Activated B cell treated with CpG ODN at 0.5 μM for 24 hours (primary cell): ENCODE measurements around the gene MST1. TPM values are rescaled to one million over a fixed set of nuclear protein-coding genes. Genes with fewer than 3 reads are reported as not detected.
A peak's percentile ranks its signal among the peaks of the same experiment; 100 is the strongest.
"Not testable (repeated sequence)": the region's sequence is repeated elsewhere in the genome, so short reads cannot be mapped to it uniquely, and the experiment has no call there.

Experiments used
- ATAC-seq: fragments of 200-7000 bp; cut with Tn5 transposase; one replicate; pipeline ENCODE4 v1.10.0; 2021; ENCODE audit warnings: low read depth, mild to moderate bottlenecking, moderate library complexity
- CTCF ChIA-PET: fragments of 350-600 bp; sonication (Branson Sonifier 250); formaldehyde crosslinking; loops from one replicate; lab custom pipeline; 2021; ENCODE audit warnings: antibody characterized with exemption; lab: Charles Lee
- POLR2A ChIA-PET: fragments of 350-600 bp; sonication (Branson Sonifier 250); formaldehyde crosslinking; loops from one replicate; lab custom pipeline; 2021; ENCODE audit warnings: antibody characterized with exemption; lab: Charles Lee
- DNase-seq: peaks from one replicate; pipeline ENCODE4 v3.0.0; 2022
- H3K27ac Mint-ChIP-seq: one replicate; pipeline ENCODE4 v1.8.0; 2020; ENCODE audit warnings: mixed read lengths
- H3K27me3 Mint-ChIP-seq: one replicate; pipeline ENCODE4 v1.8.0; 2021; ENCODE audit warnings: mixed read lengths
- H3K36me3 Mint-ChIP-seq: one replicate; pipeline ENCODE4 v1.8.0; 2021; ENCODE audit warnings: low read depth, mixed read lengths
- H3K4me1 Mint-ChIP-seq: one replicate; pipeline ENCODE4 v1.8.0; 2021; ENCODE audit warnings: mixed read lengths
- H3K4me3 Mint-ChIP-seq: one replicate; pipeline ENCODE4 v1.8.0; 2020; ENCODE audit warnings: mild to moderate bottlenecking, mixed read lengths
- H3K9me3 Mint-ChIP-seq: one replicate; pipeline ENCODE4 v1.8.0; 2020; ENCODE audit warnings: mixed read lengths
- intact Hi-C: fragments of 100-400 bp; cut with micrococcal nuclease; formaldehyde crosslinking; loops from one replicate; pipeline ENCODE4 v1.15.1; 2024
- total RNA-seq: library from RNA; stranded (reverse); gene quantifications from 2 replicates; pipeline ENCODE4 v1.2.3, GENCODE V29; 2022
- TF ChIP-seq, protein P1 (sequence below): fragments of 200-600 bp; IDR thresholded peaks from one replicate; pipeline ENCODE4 v1.8.0; 2022; ENCODE audit warnings: antibody characterized with exemption, mild to moderate bottlenecking

Gene MST1
- total RNA-seq, 1 donor from 2014 or later: 8.0 TPM

DNA sequence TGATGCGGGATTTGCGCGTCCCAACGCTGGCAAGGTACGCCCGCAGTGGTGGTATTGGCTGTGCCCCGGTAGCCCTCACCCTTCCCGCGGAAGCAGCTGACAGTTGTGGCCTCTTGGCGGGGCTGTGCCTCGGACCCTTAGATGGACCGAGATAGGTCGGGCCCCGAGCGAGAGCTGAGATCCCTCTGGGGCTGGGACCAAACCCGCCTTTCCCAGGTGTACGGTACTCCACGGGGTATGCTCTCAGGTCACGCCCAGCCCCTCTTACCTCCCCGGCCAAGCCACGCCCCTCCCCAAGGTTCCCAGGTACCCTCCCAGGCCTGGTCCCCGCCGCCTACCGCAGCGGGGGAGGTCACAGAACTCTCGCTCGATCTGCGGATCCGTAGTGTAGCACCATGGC is 2.9 kb downstream of the MST1 start:
- Mint-ChIP-seq H3K36me3 (peaks cover 39% of the 10 kb centered on the region), H3K4me3 (peak overlapping the region; percentile 76), H3K4me1 (peaks cover 37% of the 10 kb centered on the region)
- H3K27me3 Mint-ChIP-seq, POLR2A ChIA-PET, CTCF ChIA-PET, H3K27ac Mint-ChIP-seq, H3K9me3 Mint-ChIP-seq: not testable (repeated sequence)
- peak; percentile 46 for DNase-seq
- ATAC-seq: peak; percentile 28
- intact Hi-C loops: loop anchor here (5.0 kb wide), 1 partner anchor 1129 kb away; the partner anchor contains the start of gene PFKFB4

DNA sequence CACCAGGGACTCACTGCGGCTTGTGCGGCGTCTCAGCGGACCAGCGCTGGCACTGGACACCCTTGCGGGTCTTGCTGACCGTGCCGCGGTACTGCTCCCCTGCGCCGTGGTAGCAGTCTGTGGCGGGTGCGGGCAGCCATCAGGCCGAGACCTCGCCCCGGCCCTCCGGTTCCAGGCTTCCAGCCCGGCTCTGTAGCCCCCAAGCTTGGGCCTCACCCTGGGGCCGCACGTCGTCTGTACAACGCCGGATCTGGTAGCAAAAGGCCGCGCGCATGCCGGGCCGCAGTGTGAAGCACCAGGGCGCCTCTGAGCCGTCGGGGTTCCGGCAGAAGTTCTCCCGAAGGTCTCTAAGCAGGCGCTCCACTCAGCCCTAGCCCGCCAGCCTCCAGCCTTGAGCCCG is 3.4 kb downstream of the MST1 start:
- DNase-seq, H3K9me3 Mint-ChIP-seq, ATAC-seq, POLR2A ChIA-PET, H3K27me3 Mint-ChIP-seq, H3K27ac Mint-ChIP-seq, CTCF ChIA-PET: not testable (repeated sequence)
- peak overlapping the region; percentile 76 for H3K4me3 Mint-ChIP-seq
- peaks cover 42% of the 10 kb centered on the region for H3K36me3 Mint-ChIP-seq
- intact Hi-C loops: loop anchor here (5.0 kb wide), 1 partner anchor 1129 kb away; the partner anchor contains the start of gene PFKFB4
- H3K4me1 Mint-ChIP-seq: peaks cover 34% of the 10 kb centered on the region

DNA sequence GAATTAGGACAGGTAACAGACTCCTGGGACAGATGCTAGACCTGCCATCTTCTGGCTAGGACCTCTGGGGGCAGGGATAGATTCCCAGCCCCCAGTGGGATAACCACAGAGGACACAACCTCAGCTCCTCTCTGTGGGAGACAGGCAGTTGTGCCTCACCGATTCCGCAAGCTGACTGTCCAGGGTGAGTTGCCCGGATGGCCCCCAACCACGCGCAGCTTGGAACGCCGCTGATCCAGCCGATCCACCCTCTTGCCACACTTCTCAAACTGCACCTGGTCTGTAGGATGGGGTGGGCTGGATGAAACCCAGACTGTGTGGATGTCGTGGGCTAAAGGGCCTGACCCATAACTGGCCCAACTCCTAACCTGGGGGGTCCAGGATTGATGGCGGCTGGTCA is 4.2 kb downstream of the MST1 start:
- H3K27ac Mint-ChIP-seq, POLR2A ChIA-PET, ATAC-seq, H3K4me3 Mint-ChIP-seq, DNase-seq, H3K9me3 Mint-ChIP-seq, H3K27me3 Mint-ChIP-seq, CTCF ChIA-PET: not testable (repeated sequence)
- peaks cover 27% of the 10 kb centered on the region for H3K4me1 Mint-ChIP-seq
- H3K36me3 Mint-ChIP-seq: peaks cover 50% of the 10 kb centered on the region
- intact Hi-C loops: loop anchor here (5.0 kb wide), 1 partner anchor 1128 kb away; the partner anchor contains the start of gene PFKFB4

DNA sequence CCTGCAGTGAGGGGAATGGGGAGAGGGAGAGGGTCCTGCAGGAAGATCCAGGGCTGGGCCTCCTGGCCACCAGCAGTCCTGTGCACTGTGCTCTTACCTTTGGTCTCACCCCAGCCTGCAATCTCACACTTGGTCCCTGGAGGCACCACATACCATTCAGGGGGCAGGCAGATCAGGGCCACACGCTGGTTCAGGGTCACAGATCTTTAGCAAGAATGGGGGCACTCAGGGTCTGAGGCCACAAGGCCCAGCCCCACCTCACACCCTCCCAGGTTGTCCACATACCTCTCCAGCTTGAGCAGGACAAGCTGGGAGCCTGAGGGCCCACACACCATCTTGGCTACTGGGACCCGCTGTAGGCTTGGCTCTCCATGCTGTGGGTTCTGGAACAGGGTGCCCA is 4.8 kb downstream of the MST1 start:
- intact Hi-C loops, H3K9me3 Mint-ChIP-seq, POLR2A ChIA-PET, ATAC-seq, DNase-seq, H3K27ac Mint-ChIP-seq, H3K27me3 Mint-ChIP-seq, H3K4me3 Mint-ChIP-seq, CTCF ChIA-PET: not testable (repeated sequence)
- Mint-ChIP-seq H3K36me3 (peaks cover 54% of the 10 kb centered on the region), H3K4me1 (peaks cover 20% of the 10 kb centered on the region)

DNA sequence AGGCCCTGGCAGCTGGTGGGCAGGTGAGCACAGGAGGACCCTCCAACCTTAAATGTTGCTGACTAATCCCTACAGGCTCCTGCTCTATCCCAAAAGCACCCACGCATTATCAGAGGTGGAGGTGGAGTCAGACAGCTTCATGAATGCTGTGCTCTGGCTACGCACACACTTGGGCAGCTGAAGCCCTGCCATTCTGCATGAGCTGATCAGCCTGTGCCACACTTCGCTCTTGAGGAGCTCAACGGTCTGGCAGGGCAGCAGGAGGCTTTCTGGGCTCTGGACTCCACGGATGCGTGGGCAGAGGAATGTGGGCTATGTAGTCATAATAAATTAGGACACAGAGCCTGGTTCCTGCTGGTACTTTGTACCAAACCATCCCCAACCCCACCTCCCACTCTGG is 6.1 kb downstream of the MST1 start:
- intact Hi-C loops: no loop called here
- ChIA-PET POLR2A (no interaction called here), CTCF (no interaction called here)
- Mint-ChIP-seq H3K4me3 (no peak overlapping the region), H3K27ac (no peak overlapping the region), H3K36me3 (peaks cover 63% of the 10 kb centered on the region), H3K27me3 (peaks cover 3% of the 10 kb centered on the region), H3K9me3 (no peaks in the 10 kb centered on the region), H3K4me1 (peaks cover 8% of the 10 kb centered on the region)
- no peak for ATAC-seq
- TF ChIP-seq, protein P1, sequence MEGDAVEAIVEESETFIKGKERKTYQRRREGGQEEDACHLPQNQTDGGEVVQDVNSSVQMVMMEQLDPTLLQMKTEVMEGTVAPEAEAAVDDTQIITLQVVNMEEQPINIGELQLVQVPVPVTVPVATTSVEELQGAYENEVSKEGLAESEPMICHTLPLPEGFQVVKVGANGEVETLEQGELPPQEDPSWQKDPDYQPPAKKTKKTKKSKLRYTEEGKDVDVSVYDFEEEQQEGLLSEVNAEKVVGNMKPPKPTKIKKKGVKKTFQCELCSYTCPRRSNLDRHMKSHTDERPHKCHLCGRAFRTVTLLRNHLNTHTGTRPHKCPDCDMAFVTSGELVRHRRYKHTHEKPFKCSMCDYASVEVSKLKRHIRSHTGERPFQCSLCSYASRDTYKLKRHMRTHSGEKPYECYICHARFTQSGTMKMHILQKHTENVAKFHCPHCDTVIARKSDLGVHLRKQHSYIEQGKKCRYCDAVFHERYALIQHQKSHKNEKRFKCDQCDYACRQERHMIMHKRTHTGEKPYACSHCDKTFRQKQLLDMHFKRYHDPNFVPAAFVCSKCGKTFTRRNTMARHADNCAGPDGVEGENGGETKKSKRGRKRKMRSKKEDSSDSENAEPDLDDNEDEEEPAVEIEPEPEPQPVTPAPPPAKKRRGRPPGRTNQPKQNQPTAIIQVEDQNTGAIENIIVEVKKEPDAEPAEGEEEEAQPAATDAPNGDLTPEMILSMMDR: no peak
- no peak for DNase-seq

DNA sequence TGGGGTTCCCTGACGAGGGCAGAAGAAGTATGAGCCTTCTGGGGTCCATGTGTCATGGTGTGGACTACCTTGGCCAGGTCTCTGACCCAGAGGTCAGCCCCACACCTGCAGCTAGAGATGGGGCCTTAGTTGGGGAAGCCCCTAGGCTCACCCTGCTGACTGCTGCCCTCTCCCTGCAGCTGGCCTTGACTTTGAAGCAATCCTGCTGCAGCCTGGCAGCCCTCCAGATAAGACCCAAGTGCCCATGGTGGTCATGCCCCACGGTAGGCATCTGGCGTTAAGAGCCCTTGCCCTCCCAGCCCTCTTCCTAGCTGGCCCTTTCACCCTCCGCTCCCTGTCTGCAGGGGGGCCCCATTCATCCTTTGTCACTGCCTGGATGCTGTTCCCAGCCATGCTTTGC is 7.7 kb downstream of the MST1 start:
- ATAC-seq (no peak), DNase-seq (no peak)
- CTCF ChIA-PET: no interaction called here
- Mint-ChIP-seq H3K4me3 (no peak overlapping the region), H3K36me3 (peaks cover 76% of the 10 kb centered on the region), H3K27ac (no peak overlapping the region), H3K4me1 (peaks cover 2% of the 10 kb centered on the region), H3K27me3 (peaks cover 2% of the 10 kb centered on the region), H3K9me3 (no peaks in the 10 kb centered on the region)
- TF ChIP-seq, protein P1: no peak
- intact Hi-C loops: no loop called here
- POLR2A ChIA-PET: interaction anchor here (0.6 kb wide), 1 partner anchor 16 kb away, joined by 4 read pairs; no protein-coding TSS in a partner anchor

DNA sequence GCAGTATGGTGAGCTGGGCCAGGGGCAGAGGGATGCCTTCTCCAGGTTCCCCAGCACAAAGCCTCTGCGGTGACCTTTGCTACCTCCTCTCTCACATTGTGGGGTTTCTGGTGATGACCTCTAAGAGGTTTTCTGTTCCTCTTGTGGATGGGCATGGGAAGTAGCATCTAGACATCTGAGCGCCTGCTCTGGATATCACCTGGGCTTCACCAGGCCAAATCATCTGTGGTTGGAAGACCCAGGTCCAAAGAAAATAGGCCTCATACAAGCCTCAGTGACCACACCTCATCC is 8.1 kb downstream of the MST1 start:
- H3K4me1 Mint-ChIP-seq: peaks cover under 1% of the 10 kb centered on the region
- no peak for ATAC-seq
- peaks cover 78% of the 10 kb centered on the region for H3K36me3 Mint-ChIP-seq
- H3K27me3 Mint-ChIP-seq: no peaks in the 10 kb centered on the region
- H3K9me3 Mint-ChIP-seq: no peaks in the 10 kb centered on the region
- no peak overlapping the region for H3K4me3 Mint-ChIP-seq
- intact Hi-C loops: no loop called here
- ChIA-PET POLR2A (no interaction called here), CTCF (no interaction called here)
- TF ChIP-seq, protein P1: no peak
- H3K27ac Mint-ChIP-seq: no peak overlapping the region
- DNase-seq: no peak
